SK-N-SH (cell line): ENCODE measurements around the gene SLAIN2.

Source experiments
- EP300 ChIP-seq, 2 experiments: IDR thresholded peaks; 2 replicates each; pipeline versions ENCODE4 v1.4.0 to v1.6.1; 2012; ENCODE audit warnings: borderline replicate concordance in 1 of 2, low read depth in 1 of 2, low read length in 1 of 2
- MXI1 ChIP-seq: IDR thresholded peaks from 2 replicates; pipeline ENCODE4 v1.6.1; 2012; ENCODE audit warnings: mild to moderate bottlenecking, low read depth, low read length, improper control_type of control experiment
- NRF1 ChIP-seq: IDR thresholded peaks from 2 replicates; pipeline ENCODE4 v1.6.1; 2012; ENCODE audit warnings: low read depth, mild to moderate bottlenecking, low read length
- PBX3 ChIP-seq: IDR thresholded peaks from 2 replicates; pipeline ENCODE4; 2012
- REST ChIP-seq: IDR thresholded peaks from 2 replicates; pipeline ENCODE4 v1.6.1; 2012; ENCODE audit warnings: mild to moderate bottlenecking, low read depth, low read length, moderate library complexity

- TF ChIP-seq MXI1 (no peak), EP300 (IDR thresholded peaks at IDR 0.05; ENCODE audit: borderline replicate concordance in 1 of 2, low read depth in 1 of 2, low read length in 1 of 2) (no peak), NRF1 (no peak), PBX3 (no peak), REST (no peak)
Measured at GRCh38 chr4:48296365-48296764, 45.0 kb upstream of the SLAIN2 start.
